NK-92 (cell line): Measurements from ENCODE around the gene SYTL5.

ENCODE experiments used
- DNase-seq: peaks from one replicate; lab custom pipeline; 2025; ENCODE audit not compliant: unreplicated experiment; lab: John Stamatoyannopoulos, UW

Gene SYTL5

DNA sequence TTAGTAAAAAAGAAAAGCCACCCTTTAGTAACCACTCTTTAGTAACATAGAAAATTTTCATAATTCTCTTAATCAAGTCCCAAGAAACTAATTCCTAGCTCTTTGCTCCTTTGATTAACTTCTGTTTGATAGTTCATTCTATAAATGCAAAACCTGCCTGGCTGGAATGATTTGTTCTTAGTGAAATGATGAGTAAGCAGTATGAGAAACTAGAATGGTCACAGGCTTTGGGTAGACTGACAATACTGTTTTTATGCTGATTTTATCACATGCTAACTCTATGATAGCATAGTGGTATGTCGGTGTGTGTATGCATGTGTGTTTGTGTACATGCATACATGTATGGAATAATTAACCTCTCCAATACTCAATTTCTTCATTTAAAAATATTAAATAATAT, 81.2 kb downstream of the SYTL5 start:
- no peak for DNase-seq

DNA sequence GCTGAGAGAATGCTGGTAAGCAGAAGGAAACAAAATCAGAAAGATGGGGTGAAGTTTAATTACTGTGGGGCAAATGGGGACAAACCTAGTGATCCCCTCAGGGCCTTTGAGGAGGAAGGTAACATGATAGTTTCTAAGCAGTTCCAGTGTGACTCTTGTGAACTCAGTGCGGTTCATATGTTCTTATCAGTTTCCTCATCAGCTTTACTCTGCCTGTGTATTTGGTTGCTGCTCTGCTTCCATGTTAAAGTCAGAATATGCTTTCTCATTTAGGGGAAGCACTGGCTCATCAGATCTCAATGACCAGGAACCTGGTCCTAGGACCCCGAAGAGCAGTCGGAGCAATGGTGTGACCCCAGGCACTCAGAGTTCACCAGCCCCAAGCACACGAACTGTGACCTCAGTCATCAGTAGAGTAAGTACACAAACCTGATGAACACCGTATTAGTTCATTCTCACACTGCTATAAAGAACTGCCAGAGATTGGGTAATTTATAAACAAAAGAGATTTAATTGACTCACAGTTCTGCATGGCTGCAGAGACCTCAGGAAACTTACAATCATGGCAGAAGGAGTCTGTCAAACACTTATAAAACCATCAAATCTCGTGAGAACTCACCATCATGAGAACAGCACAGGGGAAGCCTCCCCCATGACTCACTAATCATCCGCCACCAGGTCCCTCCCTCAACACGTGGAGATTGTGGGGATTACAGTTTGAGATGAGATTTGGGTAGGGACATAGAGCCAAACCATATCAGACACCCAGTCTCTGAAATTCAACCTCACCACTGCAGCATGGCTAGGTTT, 83.0 kb downstream of the SYTL5 start:
- DNase-seq = no peak

DNA sequence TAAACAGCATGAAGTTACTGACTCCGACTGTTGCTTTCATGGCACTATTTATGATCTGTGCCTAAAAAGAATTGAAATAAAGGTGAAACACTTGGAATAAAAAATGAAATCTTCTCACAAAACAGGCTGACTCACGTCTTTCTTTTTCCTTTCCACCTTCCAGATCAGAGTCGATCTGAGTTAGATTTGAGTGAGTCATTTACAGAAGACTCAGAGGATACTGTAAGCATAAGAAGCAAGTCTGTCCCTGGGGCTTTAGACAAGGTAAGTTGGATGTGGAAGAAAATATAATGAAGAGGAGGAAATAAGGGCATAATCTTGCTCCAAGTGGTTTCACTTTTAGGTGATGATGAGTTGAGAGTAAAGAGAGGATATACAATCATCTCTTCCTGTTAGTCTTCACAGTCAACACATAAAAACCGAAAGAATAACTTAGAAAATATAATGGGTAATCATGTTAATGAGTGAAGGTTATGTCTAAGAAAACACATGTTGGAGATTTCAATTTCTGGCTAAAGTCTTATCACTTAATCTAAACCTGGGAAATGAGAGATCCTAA, 89.7 kb downstream of the SYTL5 start:
- DNase-seq = no peak

DNA sequence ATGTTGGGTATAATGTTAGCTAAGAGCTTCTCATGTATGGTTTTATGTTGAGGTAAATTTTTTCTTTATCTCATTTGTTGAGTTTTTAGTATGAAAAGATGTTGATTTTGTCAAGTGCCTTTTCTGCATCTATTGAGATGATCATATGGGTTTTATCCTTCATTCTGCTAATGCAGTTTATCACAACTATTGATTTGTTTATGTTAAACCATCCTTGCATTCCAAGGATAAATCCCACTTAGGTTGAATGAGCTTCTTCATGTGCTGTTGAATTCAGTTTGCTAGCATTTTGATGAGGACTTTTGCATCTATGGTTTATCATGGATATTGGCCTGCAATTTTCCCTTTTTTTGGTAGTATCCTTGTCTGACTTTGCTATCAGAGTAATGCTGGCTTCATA, 93.3 kb downstream of the SYTL5 start:
- DNase-seq = no peak

DNA sequence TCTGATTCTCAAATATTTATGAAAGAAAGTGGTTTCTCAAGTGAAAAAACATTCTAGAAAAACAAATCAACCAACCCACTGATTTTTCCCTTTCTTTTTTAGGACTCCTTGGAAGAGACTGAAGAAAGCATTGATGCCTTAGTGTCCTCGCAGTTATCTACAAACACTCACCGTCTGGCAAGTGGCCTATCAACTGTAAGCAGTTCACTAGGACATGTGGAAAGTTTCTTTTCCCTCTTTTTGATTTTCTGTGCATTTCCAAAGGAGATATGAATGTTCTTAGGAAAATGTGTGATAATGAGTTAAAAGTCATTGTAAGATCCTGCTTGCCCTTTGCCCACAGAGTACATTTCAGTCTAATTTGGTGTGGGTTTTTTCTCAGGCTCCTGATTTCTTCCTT, 95.9 kb downstream of the SYTL5 start:
- DNase-seq = no peak

DNA sequence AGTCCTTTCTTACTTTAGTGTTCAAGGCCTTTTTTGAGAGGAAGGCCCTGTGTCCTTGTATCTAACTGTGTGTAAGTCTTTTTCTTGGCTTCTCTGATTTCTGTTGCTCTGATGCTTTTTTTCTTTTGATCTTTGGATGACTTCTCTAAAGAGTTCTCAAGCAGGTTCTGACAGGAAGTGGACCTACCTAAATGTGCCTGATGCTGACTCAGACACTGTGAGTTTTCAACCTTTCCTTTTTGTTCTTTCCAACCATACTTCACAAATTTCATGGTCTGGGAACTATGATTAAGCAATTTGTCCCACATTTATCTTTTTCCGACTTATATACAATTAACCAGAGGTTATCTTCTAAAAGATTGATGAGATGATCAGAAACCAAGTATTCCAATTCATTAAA, 96.5 kb downstream of the SYTL5 start:
- no peak for DNase-seq

DNA sequence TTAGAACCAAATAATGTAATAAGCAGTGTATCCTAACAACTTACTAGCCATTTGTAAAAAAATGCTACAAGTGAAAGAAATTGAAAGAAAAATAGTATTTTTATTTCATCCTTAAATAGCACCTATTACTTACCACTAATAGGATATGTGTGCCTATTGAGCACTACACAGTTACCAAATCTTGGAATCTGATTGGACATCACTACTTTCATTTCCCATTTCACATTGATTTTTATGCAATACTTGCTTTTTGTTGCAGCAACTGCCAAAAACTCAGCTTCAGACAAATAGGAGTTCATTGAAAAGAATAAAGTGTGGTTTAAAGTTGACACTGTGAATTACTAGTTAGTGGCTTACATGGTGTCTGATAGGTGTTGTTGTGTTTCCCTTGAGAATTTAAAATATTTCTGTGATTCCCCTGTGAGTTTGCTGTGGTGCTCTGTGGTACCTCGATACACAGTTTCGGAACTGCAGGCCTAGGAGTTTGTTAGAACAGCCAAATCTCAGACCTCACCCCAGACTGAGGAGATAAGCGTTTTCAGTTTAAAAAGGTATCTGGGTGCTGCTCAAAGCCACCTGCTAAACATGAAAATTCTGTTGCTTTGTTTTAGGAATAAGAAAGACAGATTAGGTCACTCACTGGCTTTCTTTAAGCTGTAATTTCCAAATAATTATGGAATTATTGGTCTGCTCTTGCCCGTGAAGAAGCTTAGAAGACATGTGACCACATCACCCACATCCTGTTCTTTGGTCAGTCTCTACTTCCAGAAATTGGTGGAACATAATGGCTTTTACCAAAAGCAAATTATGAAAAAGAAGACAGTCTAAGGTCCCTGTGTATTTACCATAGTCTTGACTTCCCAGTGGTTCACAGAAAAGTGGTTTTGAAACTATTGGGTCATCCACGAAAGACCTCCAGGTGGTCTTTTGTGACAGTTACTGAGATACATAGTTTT, 97.8 kb downstream of the SYTL5 start:
- no peak for DNase-seq

DNA sequence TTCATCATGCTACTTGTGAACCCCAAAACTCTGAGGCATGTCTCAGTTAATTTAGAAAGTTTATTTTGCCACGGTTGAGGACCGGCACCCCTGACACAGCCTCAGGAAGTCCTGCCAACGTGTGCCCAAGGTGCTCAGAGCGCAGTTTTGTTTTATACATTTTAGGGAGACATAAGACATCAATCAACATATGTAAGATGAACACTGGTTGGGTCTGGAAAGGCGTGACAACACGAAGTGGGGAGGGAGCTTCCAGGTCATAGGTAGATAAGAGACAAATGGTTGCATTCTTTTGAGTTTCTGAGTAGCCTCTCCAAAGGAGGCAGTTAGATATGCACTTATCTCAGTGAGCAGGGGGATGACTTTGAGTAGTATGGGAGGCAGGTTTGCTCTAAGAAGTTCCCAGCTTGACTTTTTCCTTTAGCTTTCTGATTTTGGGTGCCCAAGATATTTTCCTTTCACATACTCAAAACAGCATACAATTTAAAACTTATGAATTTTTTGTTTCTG, 98.9 kb downstream of the SYTL5 start:
- no peak for DNase-seq

DNA sequence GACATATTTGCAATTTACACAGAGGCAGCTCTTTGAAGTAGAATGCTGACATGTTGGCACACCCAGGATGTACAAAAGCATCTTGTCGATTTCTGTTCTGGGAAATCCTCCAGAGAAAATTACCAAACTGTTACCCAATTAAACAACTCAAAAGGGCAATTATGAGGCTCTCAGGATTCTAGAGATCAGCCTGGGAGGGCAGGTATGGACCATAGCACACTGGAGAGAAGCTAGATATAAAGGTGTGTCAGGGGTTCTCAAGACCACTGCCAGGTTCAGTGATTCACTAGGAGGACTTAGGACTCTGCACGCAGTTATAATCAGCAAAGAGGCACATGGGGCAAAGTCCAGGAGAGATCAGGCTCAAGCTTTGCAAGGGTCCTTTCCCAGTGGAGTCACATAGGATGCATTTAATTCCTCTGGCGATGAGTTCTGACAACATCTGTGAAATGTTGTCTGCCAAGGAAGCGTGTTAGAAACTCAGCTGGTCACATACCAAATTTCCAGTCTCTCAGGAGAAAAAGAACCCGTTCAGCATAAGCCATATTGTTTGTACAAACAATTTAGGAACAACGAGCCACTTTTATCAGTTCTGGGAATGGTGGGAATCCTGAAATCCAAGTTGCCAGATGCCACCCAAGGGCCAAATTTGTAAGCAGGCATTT, 100.8 kb downstream of the SYTL5 start:
- no peak for DNase-seq

DNA sequence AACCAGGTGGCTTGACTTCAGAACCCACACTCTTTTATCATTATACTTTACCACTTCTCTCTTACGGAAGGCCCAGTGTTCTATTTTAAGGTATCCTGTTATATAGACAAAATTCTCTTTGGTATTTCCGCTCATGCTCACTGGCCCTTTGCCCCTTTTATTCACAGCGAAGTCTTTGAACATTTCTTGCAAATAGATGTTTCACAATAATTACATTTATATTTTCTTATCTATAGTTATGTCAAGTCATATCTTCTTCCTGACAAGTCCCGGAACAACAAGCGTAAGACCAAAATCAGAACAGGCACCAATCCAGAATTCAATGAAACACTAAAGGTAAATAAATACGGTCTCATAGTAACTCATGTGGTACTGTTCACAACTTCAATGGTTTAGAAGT, 102.0 kb downstream of the SYTL5 start:
- DNase-seq = no peak

DNA sequence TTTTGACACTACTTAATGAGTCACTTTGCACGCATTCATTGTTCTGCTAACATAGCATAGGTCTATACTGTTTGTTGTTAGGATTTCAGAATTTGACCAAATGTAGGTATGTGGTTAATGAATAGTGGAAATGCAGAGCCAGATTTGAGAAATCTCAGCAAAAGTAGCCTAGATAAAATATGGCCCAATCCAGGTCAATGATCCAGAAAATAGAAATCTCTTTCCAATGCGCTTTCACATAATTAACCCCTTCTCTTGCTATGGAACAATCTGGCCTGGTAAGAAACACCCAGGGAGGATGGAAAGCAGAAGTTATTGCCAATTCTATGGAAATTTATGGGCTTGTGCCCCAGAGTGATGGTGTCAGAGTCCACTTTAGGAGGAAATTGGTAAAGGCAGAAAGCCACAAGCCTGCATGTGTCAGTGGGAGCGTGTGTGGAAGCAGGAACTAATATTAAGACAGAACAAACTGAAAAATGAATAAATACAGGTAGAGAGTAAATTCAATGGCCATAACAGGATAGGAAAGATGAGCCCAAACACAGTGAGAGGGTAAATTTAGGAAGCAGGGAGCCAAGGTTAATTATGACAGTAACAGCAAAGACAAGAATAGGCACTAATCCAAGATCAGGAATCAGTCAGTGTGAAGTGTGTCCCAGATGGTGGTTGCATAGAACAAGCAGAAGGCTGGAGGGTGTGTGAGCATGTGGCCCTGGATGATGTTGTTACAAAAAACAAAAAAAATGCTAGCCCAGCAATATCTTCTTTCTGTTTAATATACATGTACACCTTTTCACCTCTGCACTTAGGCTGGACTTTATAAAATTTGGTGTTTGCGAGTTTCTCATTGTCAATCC, 102.9 kb downstream of the SYTL5 start:
- DNase-seq = no peak

DNA sequence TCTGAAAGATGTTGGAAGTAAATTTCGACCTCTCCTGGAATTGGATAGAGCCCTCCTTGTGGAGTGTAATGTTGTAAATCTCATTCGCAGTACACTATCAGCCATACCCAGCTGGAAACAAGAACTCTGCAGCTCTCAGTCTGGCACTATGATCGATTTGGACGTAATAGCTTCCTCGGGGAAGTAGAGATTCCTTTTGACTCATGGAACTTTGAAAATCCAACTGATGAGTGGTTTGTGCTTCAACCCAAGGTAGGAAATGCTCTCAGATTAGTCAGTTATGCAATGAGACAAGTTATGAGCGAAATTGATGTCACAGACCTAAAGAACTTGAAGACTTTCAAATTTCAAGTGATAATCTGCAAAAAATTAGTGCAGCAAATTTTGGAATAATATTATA, 103.9 kb downstream of the SYTL5 start:
- no peak for DNase-seq

DNA sequence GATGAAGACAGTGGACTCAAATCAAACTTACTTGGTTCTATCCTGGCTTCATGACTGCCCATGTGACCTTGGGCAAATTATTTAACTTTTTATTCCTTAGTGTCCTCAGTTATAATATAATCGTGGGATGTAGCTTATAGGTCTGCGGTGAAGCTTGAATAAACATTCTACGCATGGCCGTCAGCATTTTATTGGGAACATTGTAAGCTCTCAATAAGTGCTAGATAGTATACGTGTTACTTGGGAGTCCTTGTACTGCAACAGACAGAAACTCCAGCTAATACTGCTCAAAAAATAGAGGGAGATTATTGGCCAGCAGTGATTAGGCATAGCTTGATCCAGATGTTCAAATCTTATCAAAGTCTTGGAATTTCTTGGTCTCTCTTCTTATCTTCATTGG, 104.8 kb downstream of the SYTL5 start:
- DNase-seq = no peak

DNA sequence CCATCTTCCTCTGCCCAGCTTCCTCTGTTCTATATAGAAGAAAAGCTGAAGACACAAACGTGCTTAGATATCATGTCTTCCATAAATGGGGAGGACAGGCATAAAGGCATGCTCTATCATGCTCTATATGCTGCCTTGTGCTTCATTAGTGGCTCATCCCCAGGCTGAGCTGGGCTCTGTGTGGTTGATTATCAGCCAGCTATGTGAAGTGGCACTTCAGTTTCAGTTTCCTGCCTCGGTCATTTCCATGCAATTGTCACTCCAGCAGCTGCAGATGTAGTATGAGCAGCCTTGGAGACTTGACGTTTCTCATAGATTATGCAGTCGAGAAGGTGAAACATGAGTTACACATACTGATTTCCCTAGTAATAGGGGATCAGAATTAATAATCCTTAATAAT, 106.2 kb downstream of the SYTL5 start:
- DNase-seq = no peak

DNA sequence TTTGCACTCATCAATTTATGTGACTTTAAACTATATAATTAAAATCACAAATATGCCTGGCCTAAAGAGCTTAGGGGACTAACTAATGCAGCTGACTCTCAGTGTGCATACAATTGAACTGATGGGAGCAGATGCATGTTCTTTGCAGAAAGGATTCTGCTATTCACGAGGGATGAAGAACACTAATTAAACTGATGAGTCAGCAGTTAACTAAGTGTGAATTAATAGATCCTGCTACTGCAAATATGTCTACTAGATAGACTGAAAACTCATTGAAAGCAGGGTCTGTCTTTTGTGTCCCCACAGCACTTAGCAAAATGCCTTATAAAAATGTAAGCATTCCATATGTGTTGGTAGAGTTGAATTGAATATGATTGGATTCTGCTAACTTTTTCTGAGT, 110.4 kb downstream of the SYTL5 start:
- no peak for DNase-seq

DNA sequence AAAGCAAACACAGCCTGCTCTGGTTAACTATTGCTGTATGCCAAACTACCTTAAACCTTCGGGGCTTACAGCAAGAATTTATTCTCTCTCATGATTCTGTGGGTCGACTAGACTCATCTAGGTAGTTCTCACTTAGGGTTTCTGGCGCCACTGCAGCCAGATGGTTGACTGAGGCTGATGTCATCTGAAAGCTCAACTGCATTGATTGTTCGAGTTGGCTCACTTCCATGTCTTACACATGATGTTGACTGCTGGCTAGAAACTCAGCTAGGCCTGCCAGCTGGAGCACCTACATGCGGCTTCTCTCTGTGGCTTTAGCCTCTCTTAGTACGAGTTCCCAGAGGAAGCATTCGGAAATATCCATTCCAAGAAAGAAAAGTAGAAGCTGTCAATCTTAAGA, 111.1 kb downstream of the SYTL5 start:
- no peak for DNase-seq

DNA sequence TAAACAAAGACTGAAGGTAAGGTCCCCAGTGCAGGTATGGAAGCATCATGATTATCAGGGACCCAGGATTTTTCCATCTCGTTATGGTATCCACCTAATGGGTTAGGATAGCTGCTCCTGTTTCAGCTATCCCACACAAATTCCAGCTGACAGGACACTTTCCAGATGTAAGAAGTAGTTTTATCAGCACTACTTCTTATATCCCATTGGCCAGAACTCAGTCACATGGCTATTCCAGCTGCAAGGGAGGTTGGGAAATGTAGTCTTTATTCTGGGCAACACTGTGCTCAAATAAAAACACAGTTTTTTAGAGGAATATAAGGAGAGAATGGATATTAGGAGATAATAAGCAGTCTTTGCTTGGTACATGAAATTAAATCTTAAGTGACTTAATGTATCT, 117.6 kb downstream of the SYTL5 start:
- no peak for DNase-seq

DNA sequence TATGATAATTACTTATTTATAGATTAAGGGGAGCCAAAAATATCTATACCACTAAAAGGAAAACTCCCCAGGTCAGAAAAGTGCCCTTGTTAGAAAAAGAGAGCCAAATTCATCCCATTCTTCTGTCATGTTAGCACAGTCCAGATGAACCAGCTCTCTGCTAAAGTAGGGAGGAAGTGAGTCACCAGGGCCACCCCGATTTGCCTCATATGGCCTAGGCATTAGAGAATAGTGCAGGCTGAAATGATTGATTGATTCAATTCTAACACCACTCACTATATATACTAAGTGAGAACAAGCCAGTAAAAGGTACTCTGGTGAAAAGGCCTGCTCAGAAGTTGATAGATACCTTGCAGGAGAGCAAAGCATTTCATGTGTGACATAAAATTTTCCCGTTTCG, 119.8 kb downstream of the SYTL5 start:
- DNase-seq = no peak

DNA sequence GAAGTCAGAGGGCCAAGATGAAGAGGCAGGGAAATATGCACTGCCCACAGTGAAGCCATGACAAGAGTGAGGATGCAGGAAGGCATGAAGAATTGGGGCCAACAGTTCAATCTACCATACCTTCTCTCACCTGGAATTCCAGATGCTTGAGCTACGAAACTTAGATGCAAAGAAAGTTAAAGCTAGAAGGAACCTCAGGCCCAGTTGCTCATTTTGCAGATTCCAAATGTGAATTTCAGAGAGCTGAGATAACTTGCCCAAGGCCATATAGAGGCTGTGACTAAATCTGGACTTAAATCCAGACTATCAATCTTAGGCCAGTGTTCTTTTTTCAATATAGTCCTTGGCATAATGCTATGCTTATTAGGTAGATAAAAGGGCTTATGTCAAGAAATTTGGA, 121.6 kb downstream of the SYTL5 start:
- no peak for DNase-seq

DNA sequence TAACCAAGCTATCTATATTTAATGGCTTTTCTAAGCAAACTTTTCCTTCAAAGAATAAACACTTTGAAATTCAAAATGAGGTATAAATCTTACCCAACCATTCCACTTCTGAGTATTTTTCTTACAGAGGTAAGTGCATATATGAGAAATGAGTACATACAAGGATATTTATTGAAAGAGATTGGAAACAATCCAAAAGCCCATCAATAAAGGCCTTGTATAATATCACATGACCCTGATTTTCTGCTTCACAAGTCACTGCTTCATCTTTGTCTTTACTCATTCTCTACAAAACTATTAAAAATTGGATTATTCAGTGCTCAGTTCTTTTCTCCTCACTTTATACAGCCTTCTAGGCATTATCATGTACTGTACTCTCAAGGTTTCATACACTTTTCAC, 123.0 kb downstream of the SYTL5 start:
- no peak for DNase-seq
